H1 (cell line): Measurements from ENCODE around the gene TYRO3.

ENCODE experiments used
- CEBPB ChIP-seq: IDR thresholded peaks from 2 replicates; pipeline ENCODE4 v1.6.1; 2012; ENCODE audit warnings: low read depth, low read length
- CTCF ChIP-seq, 3 experiments: IDR thresholded peaks; 1 replicate in 2 of 3; 2 replicates in 1 of 3; pipeline versions ENCODE4 v1.5.1 to v1.6.1; 2011; ENCODE audit warnings: low read length in 3 of 3, mild to moderate bottlenecking in 3 of 3, inconsistent platforms in 2 of 3, low read depth in 1 of 3, moderate library complexity in 1 of 3; ENCODE audit not compliant: insufficient read depth in 1 of 3; ENCODE audit errors: control extremely low read depth in 1 of 3
- TAF1 ChIP-seq: IDR thresholded peaks from 2 replicates; pipeline ENCODE4 v1.6.1; 2011; ENCODE audit warnings: mild to moderate bottlenecking, low read depth, low read length

GRCh38 chr15:41599061-41599460, 40.0 kb downstream of the TYRO3 start:
- no peak for TF ChIP-seq CTCF (IDR thresholded peaks at IDR 0.05; ENCODE audit: control extremely low read depth in 1 of 3, insufficient read depth in 1 of 3, low read depth in 1 of 3, low read length in 3 of 3)
- no peak for TF ChIP-seq TAF1
- TF ChIP-seq CEBPB: no peak
